NCI-H128 (cell line): Measurements from ENCODE around the gene KIAA0232.
A peak's percentile ranks its signal among the peaks of the same experiment; 100 is the strongest.

Source experiments
- DNase-seq: peaks from one replicate; lab custom pipeline; 2025; ENCODE audit not compliant: unreplicated experiment; lab: John Stamatoyannopoulos, UW

Gene KIAA0232

DNA sequence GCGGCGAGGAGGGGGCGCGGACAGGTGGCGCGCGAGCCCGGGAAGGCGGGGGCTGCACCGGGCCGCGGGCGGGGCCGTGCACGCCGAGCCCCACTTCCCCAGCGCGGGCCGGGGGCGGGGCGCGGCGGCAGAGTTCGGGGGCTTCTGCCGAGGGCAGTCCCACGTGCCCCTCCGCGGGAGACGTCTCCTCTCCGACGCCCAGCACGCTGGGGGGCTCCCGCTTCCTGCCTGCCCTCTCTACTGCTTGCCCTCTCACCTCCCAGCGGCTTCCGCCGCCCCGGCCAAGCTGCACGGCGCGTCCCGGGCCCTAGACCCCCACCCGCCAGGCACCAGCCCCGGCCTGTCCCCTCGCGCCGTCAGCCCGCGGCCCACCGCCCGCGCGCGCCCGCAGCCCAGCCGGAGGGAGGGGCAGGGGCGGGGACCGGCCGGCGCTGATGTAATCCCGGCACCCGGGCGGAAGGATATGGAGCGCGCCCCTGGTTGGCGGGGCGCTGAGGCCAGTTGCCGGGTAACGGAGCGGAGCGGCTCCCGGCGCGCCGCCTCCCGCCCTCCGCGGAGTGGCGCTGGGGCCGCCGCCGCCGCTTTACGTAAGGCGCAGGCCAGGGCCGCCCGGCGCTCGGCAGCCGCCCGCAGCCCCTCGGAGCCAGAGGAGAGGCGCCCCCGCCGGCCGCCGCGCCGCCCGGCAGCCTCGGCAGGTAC, at the start of gene KIAA0232:
TSS of gene KIAA0232 (plus strand) at position 581 of the 699 bp plus-strand sequence. CDS start 41,727 bp downstream, outside the sequence.
- DNase-seq: peak; percentile 57

- DNase-seq: no peak
Observed at GRCh38 chr4:6733358-6734164, 49.0 kb upstream of the KIAA0232 start.

DNA sequence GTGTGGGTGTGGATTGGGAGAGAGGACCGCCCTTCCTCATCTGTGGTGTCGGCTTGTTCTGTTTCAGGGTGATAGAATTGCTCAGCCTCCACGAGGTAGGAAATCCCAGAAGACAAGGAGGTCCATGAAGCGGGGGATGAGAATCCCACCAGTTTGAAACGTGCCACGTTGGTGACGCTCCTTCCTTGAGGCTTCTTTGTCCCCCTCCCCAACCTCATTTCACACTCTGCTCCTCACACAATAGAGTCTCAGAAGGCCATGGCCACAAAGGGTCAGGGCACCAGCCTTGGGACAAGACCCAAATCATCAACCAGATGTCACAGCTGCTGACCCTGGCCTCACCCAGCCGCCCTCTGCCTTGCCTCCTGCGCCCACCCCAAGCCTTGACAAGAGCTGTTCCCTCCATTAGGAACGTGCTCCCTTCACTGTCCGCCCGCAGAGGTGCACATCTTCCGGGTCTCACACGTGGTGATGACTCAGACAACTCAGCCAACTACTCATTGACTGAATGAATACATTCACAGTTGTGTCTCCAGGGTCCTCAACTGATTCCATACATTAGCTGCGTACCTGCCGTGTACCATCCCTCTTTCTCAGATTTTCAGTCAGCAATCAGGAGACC, 48.3 kb upstream of the KIAA0232 start:
- DNase-seq: no peak

DNA sequence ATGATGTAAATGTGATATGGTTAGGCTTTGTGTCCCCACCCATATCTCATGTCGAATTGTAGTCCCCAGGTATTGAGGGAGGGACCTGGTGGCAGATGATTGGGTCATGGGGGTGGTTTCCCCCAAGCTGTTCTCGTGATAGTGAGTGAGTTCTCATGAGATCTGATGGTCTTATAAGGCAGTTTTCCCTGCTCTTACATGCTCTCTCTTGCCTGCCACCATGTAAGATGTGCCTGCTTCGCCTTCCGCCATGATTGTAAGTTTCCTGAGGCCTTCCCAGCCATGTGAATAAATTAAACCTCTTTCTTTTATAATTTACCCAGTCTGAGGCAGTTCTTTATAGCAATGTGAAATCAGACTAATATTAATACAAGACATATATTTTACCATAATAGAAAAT, 42.6 kb upstream of the KIAA0232 start:
- DNase-seq: no peak

DNA sequence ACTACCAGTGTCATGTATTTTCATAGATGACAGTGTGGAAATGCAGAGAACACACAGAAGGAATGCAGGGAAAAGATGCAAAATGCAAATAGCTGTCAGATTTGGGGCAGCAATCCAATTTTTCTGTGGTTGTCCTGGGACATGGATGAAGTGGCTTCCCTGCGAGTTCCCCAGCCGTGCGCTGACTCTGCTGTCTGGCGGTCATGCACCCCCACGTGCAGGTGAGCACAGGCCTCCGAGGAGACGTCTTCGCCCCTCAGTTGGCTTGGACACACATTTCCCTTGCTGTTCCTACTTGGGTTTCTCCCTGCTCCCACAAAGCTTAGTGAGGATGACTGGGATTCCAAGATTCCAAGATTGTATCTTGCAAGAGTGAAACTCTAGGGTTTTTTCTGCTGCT, 42.2 kb upstream of the KIAA0232 start:
- no peak for DNase-seq

DNA sequence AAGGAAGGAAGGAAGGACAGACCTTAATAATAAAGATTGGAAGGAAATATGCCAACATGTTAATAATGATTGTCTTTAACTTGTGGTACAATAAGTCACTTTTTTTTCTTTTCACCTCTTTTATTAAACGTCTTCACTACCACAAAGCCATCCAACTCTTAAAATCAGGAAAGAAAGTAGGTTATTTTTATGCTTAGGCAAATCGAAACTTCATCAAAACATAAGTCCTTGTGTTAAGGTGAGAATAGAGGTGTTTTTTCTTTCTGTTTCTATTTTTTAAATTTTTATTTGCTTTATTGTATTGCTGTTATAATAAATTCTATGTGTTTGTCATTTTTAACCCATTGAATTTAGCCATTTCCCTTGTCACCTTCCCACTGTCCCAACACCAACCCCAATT, 40.0 kb upstream of the KIAA0232 start:
- DNase-seq: no peak

DNA sequence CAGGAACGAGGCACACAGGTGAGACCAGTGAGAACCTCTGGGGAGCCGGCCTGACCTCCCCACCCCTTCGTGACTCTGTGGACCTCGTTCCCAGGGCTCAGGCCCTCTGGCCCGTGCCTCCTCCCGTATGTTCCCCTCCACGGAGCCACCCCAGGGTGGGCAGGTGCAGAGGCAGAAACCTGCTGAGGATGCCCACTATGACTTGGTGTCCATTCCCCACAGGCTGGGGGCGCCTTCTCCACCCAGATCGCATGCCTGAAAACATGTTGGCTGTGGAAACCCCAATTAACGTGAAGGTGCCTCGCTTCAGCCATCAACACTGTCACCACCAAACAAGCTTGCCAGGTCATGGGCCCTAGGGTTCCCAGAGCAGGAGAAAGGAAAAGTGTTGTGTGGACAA, 39.5 kb upstream of the KIAA0232 start:
- DNase-seq: no peak

- DNase-seq: no peak
Observed at GRCh38 chr4:6746721-6747293, 35.7 kb upstream of the KIAA0232 start.

DNA sequence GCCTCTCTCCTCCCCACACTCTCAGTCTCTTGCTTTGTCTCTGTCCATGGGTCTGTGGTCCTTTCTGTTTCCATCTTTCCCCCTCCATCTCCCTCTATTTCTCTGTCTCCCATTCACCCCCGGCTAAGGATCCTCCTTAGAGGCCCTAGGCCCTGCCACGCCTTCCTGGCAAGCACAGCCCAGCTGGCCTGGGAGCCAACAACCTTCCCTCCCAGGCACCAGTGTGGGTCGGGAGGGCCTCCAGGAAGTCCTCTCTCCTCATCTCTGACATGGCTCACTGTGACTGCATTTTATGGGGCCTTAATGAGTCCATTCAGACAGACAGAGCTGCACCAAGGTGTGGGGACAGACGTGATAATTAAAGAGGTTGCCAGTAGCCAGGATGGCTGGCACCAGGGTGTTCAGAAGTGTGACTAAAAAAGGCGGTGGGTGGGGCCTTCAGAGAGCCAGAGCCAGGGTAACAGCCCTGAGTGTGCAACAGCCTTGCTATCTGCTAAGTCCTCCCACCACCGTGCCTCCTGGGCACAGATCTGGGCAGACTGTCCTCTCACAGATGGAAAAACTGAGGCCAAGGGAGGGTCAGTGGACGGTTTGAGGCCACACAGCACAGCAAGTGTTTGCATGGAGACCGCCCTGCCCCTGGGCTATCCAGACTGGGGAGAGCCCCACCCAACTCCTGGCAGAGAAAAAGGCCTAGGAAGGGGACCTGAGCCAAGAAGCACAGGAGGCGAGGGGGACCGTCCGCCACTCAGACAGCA, 35.1 kb upstream of the KIAA0232 start:
- DNase-seq: no peak

DNA sequence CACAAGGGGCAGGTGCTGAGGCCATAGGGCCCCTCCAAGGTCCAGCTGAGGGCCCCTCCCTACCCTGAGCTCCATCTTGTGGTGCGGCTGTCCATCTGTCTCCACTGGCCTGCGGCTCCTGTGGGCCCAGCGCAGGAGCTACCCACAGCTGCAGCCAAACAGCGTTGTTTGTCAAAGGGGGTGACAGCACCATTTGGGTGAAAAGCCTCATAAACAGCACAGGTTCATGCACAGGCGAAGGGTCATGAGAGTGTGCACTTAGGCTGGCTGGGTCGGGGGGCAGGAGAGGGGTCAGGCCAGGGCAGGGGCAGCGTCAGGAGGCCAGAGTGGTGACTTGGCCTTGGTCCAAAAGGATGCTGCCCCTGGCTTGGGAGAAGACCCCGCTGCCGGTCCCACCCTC, 34.2 kb upstream of the KIAA0232 start:
- DNase-seq: no peak

DNA sequence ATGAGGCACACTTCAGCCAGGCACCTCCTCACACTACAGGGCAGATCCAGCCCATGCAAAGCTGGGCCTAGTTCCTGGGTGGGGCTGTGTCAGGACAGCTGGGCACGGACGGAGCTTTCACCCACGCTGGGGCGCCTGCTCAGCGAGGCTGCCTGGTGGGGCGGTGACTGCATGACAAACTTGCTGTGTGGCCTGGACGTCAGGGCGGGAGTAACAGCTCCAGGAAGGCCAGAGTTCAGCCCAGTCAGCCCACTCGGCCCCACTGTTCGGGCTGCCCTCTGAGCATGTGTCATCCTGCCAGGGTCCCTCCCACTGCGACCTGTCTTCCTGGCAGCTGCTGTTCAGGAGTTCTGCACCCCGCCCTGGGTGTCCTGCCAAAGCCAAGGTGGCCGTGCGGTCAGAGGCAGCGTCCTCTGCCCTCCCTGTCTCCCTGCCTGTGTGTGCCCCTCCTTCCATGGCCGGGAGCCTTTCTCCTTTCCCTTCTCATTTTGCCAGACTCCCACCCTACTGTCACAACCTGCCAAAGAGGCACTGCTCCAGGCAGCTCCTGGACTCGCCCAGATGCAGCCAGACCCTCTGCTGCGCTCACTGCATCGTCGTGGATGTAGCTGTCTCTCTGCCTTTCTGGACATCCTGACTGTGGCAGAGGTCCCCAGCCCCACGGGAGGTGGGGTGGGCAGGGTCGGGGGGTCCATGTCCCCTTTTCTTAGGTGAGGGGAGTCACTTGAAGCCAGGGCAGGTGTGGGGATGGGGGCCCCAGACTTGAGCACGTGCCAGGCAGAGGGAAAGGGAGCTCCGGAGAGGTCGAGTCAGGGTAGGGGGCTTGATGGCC, 33.0 kb upstream of the KIAA0232 start:
- DNase-seq: no peak

DNA sequence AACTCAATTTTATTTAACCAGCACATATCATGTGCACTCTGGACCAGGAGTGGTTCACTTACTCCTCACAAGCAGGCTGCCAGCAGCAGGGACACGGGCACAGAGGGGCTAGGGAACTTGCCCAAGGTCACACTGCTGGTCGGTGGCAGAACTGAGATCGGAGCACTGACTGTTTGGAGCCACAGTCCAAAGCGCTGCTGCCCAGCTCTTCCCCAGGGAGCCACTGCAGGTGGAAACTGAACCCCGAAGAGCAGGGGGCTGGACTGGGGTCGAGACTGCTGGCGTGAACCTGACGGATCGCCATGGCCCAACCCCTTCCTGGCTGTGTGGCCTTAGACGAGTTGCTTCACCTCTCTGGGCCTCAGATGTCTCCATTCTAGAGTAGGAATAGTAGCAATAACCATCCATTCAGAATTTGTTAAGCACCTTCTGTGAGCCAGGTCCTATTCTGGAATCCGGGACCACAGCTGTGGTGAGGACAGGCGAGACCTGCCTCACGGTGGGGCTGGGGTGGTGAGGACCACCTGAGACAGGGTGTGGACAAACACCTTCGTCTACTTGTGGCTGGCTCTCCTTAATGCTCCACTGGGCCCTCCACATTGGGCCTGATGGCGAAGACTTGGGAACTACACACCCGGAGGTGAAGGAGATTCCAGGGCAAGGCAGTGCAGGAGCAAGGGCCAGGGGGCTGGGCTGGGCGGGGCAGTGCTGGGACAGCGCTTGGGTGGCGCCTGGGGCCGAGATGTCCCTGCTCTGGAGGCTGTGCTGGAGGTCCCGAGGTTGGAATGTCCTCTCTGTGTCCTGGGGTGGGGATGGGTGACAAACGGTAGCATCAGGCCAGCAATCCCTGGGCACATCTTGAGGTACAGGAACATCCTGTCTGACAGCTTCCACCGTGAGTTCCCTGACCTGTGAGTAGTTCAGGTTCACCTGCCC, 32.0 kb upstream of the KIAA0232 start:
- DNase-seq: no peak

DNA sequence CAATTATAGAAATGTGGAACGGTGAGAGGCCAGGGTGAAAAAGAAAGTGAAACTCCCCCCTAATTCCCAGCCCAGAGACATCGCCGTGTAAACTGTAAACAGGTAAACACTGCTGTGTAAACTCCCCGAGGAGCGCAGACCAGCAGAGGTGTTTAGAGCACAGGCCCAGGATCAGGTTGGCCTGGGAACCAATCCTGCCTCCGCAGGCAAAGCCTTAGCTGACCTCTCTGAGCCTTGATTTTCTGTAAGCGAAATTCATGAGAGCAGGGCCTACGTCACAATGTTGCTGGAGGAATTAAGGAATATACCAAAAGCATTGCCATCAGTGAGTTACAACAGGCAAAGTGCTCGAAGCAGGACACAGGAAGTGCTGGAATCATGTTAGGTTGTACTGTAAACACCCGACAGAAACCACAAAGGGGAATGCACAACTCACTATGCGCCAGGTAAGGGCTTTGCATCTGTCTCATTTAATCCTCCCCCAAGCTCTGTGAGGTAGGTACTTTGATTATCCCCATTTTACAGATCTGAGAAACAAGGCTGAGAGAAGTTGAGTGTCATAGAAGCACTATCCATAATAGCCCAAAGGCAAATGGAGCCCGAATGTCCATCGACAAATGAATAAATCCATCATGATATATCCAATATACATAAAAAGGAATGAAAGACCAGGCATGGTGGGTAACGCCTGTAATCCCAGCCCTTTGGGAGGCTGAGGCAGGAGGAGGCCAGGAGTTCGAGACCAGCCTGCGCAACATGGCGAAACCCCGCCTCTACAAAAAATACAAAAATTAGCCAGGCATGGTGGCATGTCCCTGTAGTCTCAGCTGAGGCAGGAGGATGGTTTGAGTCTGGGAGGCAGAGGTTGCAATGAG, 30.7 kb upstream of the KIAA0232 start:
- no peak for DNase-seq

DNA sequence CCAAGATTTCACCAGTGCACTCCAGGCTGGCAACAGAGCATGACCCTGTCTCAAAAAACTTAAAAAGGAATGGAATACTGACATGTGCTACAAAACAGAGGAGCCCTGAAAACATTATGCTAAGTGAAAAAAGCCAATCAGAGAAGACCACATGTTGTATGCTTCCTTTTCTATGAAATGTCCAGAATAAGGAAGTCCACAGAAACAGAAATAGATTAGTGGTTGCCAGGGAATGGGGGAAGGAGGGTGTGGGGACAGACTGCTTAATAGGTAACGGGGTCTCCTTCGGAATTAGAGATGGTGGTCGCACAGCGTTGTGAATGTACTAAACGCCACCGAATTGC, 30.1 kb upstream of the KIAA0232 start:
- no peak for DNase-seq

GRCh38 chr4:6753103-6753560, 29.4 kb upstream of the KIAA0232 start:
- no peak for DNase-seq

- no peak for DNase-seq
Observed at GRCh38 chr4:6753891-6754290, 28.6 kb upstream of the KIAA0232 start.

- DNase-seq: no peak
Observed at GRCh38 chr4:6754481-6755087, 27.9 kb upstream of the KIAA0232 start.
